CD4-positive, alpha-beta memory T cell (primary cell): ENCODE results near the gene NR3C2. TPM values are rescaled to one million over a fixed set of nuclear protein-coding genes. Genes with fewer than 3 reads are reported as not detected.
A peak's percentile ranks its signal among the peaks of the same experiment; 100 is the strongest.

ENCODE experiments used
- CTCF ChIA-PET: fragments of 350-600 bp; sonication (Branson Sonifier 250); formaldehyde crosslinking; loops from one replicate; lab custom pipeline; 2021; ENCODE audit warnings: inconsistent platforms; ENCODE audit not compliant: partially characterized antibody; lab: Charles Lee
- POLR2A ChIA-PET: fragments of 350-600 bp; sonication (Branson Sonifier 250); formaldehyde crosslinking; loops from one replicate; lab custom pipeline; 2021; ENCODE audit not compliant: partially characterized antibody; lab: Charles Lee
- DNase-seq, 5 donors: peaks; one replicate each; pipeline versions ENCODE4 v3.0.0 to v3.0.0-alpha.2; 2020 to 2022; ENCODE audit warnings: mixed read lengths in 1 of 5
- H3K27ac ChIP-seq: one replicate; pipeline ENCODE4 v1.7.0; 2013; ENCODE audit warnings: low read depth, low read length
- H3K27me3 ChIP-seq: 2 replicates; pipeline ENCODE4 v1.7.0; 2013; ENCODE audit warnings: mild to moderate bottlenecking, low read length, moderate library complexity; ENCODE audit not compliant: insufficient read depth
- H3K36me3 ChIP-seq: 2 replicates; pipeline ENCODE4 v1.7.0; 2013; ENCODE audit warnings: mild to moderate bottlenecking, low read length, moderate library complexity; ENCODE audit not compliant: insufficient read depth
- H3K4me1 ChIP-seq: 2 replicates; pipeline ENCODE4 v1.7.0; 2013; ENCODE audit warnings: mild to moderate bottlenecking, low read length, moderate library complexity; ENCODE audit not compliant: insufficient read depth
- H3K4me3 ChIP-seq, 2 donors: one replicate each; pipeline ENCODE4 v1.7.0; 2013; ENCODE audit warnings: low read length in 2 of 2, mild to moderate bottlenecking in 1 of 2
- H3K9me3 ChIP-seq, 2 donors: one replicate each; pipeline ENCODE4 v1.7.0; 2013; ENCODE audit warnings: low read length in 2 of 2, control low read depth in 1 of 2; ENCODE audit not compliant: control insufficient read depth in 1 of 2
- H3K27ac Mint-ChIP-seq, 7 donors: one replicate each; pipeline ENCODE4 v1.8.0; 2020 to 2021; ENCODE audit warnings: mixed read lengths in 7 of 7, mild to moderate bottlenecking in 6 of 7, inconsistent platforms in 3 of 7, moderate library complexity in 3 of 7
- H3K27me3 Mint-ChIP-seq, 2 donors: one replicate each; pipeline ENCODE4 v1.8.0; 2020 to 2021; ENCODE audit warnings: mixed read lengths in 2 of 2
- H3K36me3 Mint-ChIP-seq, 2 donors: one replicate each; pipeline ENCODE4 v1.8.0; 2020 to 2021; ENCODE audit warnings: mixed read lengths in 2 of 2, inconsistent platforms in 1 of 2, mild to moderate bottlenecking in 1 of 2
- H3K4me1 Mint-ChIP-seq, 4 donors: one replicate each; pipeline ENCODE4 v1.8.0; 2020 to 2021; ENCODE audit warnings: mixed read lengths in 4 of 4, mild to moderate bottlenecking in 1 of 4
- H3K4me3 Mint-ChIP-seq, 8 donors: one replicate each; pipeline ENCODE4 v1.8.0; 2020 to 2021; ENCODE audit warnings: mixed read lengths in 8 of 8, mild to moderate bottlenecking in 7 of 8, moderate library complexity in 6 of 8, inconsistent platforms in 3 of 8
- H3K9me3 Mint-ChIP-seq, 8 donors: one replicate each; pipeline ENCODE4 v1.8.0; 2020 to 2021; ENCODE audit warnings: mixed read lengths in 8 of 8, mild to moderate bottlenecking in 5 of 8, inconsistent platforms in 3 of 8, moderate library complexity in 1 of 8
- intact Hi-C: fragments of 100-400 bp; cut with micrococcal nuclease; formaldehyde crosslinking; loops from one replicate; pipeline ENCODE4 v1.15.1; 2023
- polyA plus RNA-seq, 2 donors: library from polyadenylated mRNA; unstranded; fragments of 300-500 nt; fragmentation: Illumina TruSeq; gene quantifications; one replicate each; pipeline ENCODE4 v1.2.3, GENCODE V29; 2021
- total RNA-seq, 2 experiments: library from RNA; stranded (reverse); gene quantifications; one replicate each; pipeline ENCODE4 v1.2.3, GENCODE V29; 2021

Gene NR3C2
- total and polyA plus RNA-seq, 4 experiments from 2014 or later, result 4.9 to 50.9 (median 26.8) TPM

- Histone ChIP-seq H3K27ac (no peak overlapping the region), H3K4me3 (no peak overlapping the region), H3K36me3 (no peaks in the 10 kb centered on the region), H3K4me1 (no peaks in the 10 kb centered on the region), H3K9me3 (no peaks in the 10 kb centered on the region), H3K27me3 (no peaks in the 10 kb centered on the region)
- H3K27ac Mint-ChIP-seq, result peak overlapping the region in 1 of 7 donors; percentile 46
- H3K9me3 Mint-ChIP-seq, result no peaks in the 10 kb centered on the region
- ChIA-PET CTCF (interaction anchor here (1.6 kb wide), 1 partner anchor 15 kb away, joined by 4 read pairs; no protein-coding TSS in a partner anchor), POLR2A (interaction anchor here (2.1 kb wide), 1 partner anchor 45 kb away, joined by 9 read pairs; the partner anchor contains the start of gene NR3C2)
- peaks cover 17 to 54% (median 32%) of the 10 kb centered on the region in 4 donors for H3K4me1 Mint-ChIP-seq
- no peaks in the 10 kb centered on the region for H3K27me3 Mint-ChIP-seq
- DNase-seq, result no peak
- H3K36me3 Mint-ChIP-seq, result peaks cover 0 to 6% of the 10 kb centered on the region in 2 donors
- H3K4me3 Mint-ChIP-seq, result no peak overlapping the region
- intact Hi-C loops, result no loop called here
Observed at GRCh38 chr4:148397771-148398170, 44.4 kb downstream of the NR3C2 start.

- peaks cover 17 to 60% (median 37%) of the 10 kb centered on the region in 4 donors for H3K4me1 Mint-ChIP-seq
- POLR2A ChIA-PET, result interaction anchor here (2.1 kb wide), 1 partner anchor 45 kb away, joined by 9 read pairs; the partner anchor contains the start of gene NR3C2
- Histone ChIP-seq H3K27me3 (no peaks in the 10 kb centered on the region), H3K9me3 (no peaks in the 10 kb centered on the region), H3K36me3 (no peaks in the 10 kb centered on the region), H3K27ac (no peak overlapping the region), H3K4me3 (no peak overlapping the region), H3K4me1 (no peaks in the 10 kb centered on the region)
- no peaks in the 10 kb centered on the region for H3K27me3 Mint-ChIP-seq
- no peaks in the 10 kb centered on the region for H3K9me3 Mint-ChIP-seq
- CTCF ChIA-PET, result interaction anchor here (1.6 kb wide), 1 partner anchor 15 kb away, joined by 4 read pairs; no protein-coding TSS in a partner anchor
- intact Hi-C loops, result no loop called here
- no peak overlapping the region for H3K27ac Mint-ChIP-seq
- no peak for DNase-seq
- H3K4me3 Mint-ChIP-seq, result no peak overlapping the region
- peaks cover 0 to 6% of the 10 kb centered on the region in 2 donors for H3K36me3 Mint-ChIP-seq
Observed at GRCh38 chr4:148396986-148397673, 45.1 kb downstream of the NR3C2 start.

GRCh38 chr4:148395771-148396170 is 46.4 kb downstream of the NR3C2 start:
- Histone ChIP-seq H3K4me3 (no peak overlapping the region), H3K27ac (no peak overlapping the region), H3K36me3 (no peaks in the 10 kb centered on the region), H3K9me3 (no peaks in the 10 kb centered on the region), H3K4me1 (no peaks in the 10 kb centered on the region), H3K27me3 (no peaks in the 10 kb centered on the region)
- Mint-ChIP-seq H3K4me3 (no peak overlapping the region), H3K4me1 (peaks cover 17 to 68% (median 35%) of the 10 kb centered on the region in 4 donors), H3K36me3 (peaks cover 0 to 6% of the 10 kb centered on the region in 2 donors), H3K9me3 (no peaks in the 10 kb centered on the region), H3K27ac (peak overlapping the region in 1 of 7 donors; percentile 25), H3K27me3 (no peaks in the 10 kb centered on the region)
- ChIA-PET CTCF (no interaction called here), POLR2A (interaction anchor here (1.2 to 2.1 kb wide), 2 partner anchors 9 to 47 kb away, joined by 3 to 9 read pairs; partner anchors contain the start of gene NR3C2)
- DNase-seq, result no peak
- intact Hi-C loops, result no loop called here

- no peaks in the 10 kb centered on the region for H3K9me3 ChIP-seq
- H3K36me3 ChIP-seq, result no peaks in the 10 kb centered on the region
- H3K27me3 ChIP-seq, result no peaks in the 10 kb centered on the region
- H3K27ac ChIP-seq, result no peak overlapping the region
- H3K9me3 Mint-ChIP-seq, result no peaks in the 10 kb centered on the region
- H3K4me3 ChIP-seq, result no peak overlapping the region
- H3K36me3 Mint-ChIP-seq, result no peaks in the 10 kb centered on the region
- POLR2A ChIA-PET, result no interaction called here
- H3K27me3 Mint-ChIP-seq, result no peaks in the 10 kb centered on the region
- H3K27ac Mint-ChIP-seq, result peak overlapping the region in 1 of 7 donors; percentile 26
- no peak overlapping the region for H3K4me3 Mint-ChIP-seq
- DNase-seq, result no peak
- CTCF ChIA-PET, result interaction anchor here (0.8 kb wide), 1 partner anchor 10 kb away, joined by 3 read pairs; no protein-coding TSS in a partner anchor
- intact Hi-C loops, result no loop called here
- peaks cover 21 to 65% (median 38%) of the 10 kb centered on the region in 4 donors for H3K4me1 Mint-ChIP-seq
- peaks cover 8% of the 10 kb centered on the region for H3K4me1 ChIP-seq
Observed at GRCh38 chr4:148391056-148391455, 51.2 kb downstream of the NR3C2 start.

GRCh38 chr4:148390311-148390710 is 51.9 kb downstream of the NR3C2 start:
- intact Hi-C loops, result no loop called here
- Histone ChIP-seq H3K4me1 (peaks cover 13% of the 10 kb centered on the region), H3K27ac (no peak overlapping the region), H3K4me3 (no peak overlapping the region), H3K36me3 (no peaks in the 10 kb centered on the region), H3K9me3 (no peaks in the 10 kb centered on the region), H3K27me3 (no peaks in the 10 kb centered on the region)
- Mint-ChIP-seq H3K27me3 (no peaks in the 10 kb centered on the region), H3K4me3 (no peak overlapping the region), H3K4me1 (peaks cover 28 to 65% (median 43%) of the 10 kb centered on the region in 4 donors), H3K9me3 (no peaks in the 10 kb centered on the region), H3K27ac (peak overlapping the region in 1 of 7 donors; percentile 26), H3K36me3 (no peaks in the 10 kb centered on the region)
- DNase-seq, result no peak
- POLR2A ChIA-PET, result no interaction called here
- CTCF ChIA-PET, result no interaction called here

GRCh38 chr4:148380291-148380690 is 61.9 kb downstream of the NR3C2 start:
- Histone ChIP-seq H3K36me3 (no peaks in the 10 kb centered on the region), H3K9me3 (no peaks in the 10 kb centered on the region), H3K4me3 (no peak overlapping the region), H3K27ac (no peak overlapping the region), H3K27me3 (no peaks in the 10 kb centered on the region), H3K4me1 (peaks cover 18% of the 10 kb centered on the region)
- CTCF ChIA-PET, result interaction anchor here (1.4 kb wide), 1 partner anchor 11 kb away, joined by 3 read pairs; no protein-coding TSS in a partner anchor
- POLR2A ChIA-PET, result interaction anchor here (1.1 kb wide), 1 partner anchor 14 kb away, joined by 3 read pairs; no protein-coding TSS in a partner anchor
- no peak overlapping the region for H3K4me3 Mint-ChIP-seq
- H3K27me3 Mint-ChIP-seq, result no peaks in the 10 kb centered on the region
- peaks cover 2 to 4% of the 10 kb centered on the region in 2 donors for H3K36me3 Mint-ChIP-seq
- H3K27ac Mint-ChIP-seq, result peak overlapping the region in 1 of 7 donors; percentile 5
- peaks cover 0 to 3% (median 0%) of the 10 kb centered on the region in 8 donors for H3K9me3 Mint-ChIP-seq
- intact Hi-C loops, result no loop called here
- DNase-seq, result no peak
- peaks cover 25 to 46% (median 37%) of the 10 kb centered on the region in 4 donors for H3K4me1 Mint-ChIP-seq

GRCh38 chr4:148376151-148376550 is 66.1 kb downstream of the NR3C2 start:
- H3K27ac ChIP-seq, result peak overlapping the region; percentile 38

More at GRCh38 chr4:148376151-148376550, 66.1 kb downstream of the NR3C2 start:
- Histone ChIP-seq H3K4me1 (peaks cover 23% of the 10 kb centered on the region), H3K27me3 (no peaks in the 10 kb centered on the region), H3K4me3 (no peak overlapping the region), H3K9me3 (no peaks in the 10 kb centered on the region), H3K36me3 (no peaks in the 10 kb centered on the region)
- peak; percentile 62 to 76 (median 73) for DNase-seq
- H3K4me3 Mint-ChIP-seq, result peak overlapping the region; percentile 67 to 89 (median 78)
- CTCF ChIA-PET, result interaction anchor here (0.7 to 2.5 kb wide), 10 partner anchors 15 to 895 kb away, joined by 3 to 9 read pairs (median 3); no protein-coding TSS in a partner anchor
- intact Hi-C loops, result loop anchor here (1.0 kb wide), 1 partner anchor 66 kb away; the partner anchor contains the start of gene NR3C2
- H3K27me3 Mint-ChIP-seq, result no peaks in the 10 kb centered on the region
- POLR2A ChIA-PET, result interaction anchor here (0.8 to 4.7 kb wide), 7 partner anchors 10 to 324 kb away, joined by 3 to 69 read pairs (median 4); partner anchors contain the start of gene NR3C2
- H3K4me1 Mint-ChIP-seq, result peaks cover 22 to 47% (median 28%) of the 10 kb centered on the region in 4 donors
- H3K9me3 Mint-ChIP-seq, result peaks cover 0 to 3% (median 0%) of the 10 kb centered on the region in 8 donors
- peaks cover 0 to 4% of the 10 kb centered on the region in 2 donors for H3K36me3 Mint-ChIP-seq
- peak overlapping the region; percentile 81 to 96 (median 90) for H3K27ac Mint-ChIP-seq
